Measurements from ENCODE around the gene COL24A1. TPM values are rescaled to one million over a fixed set of nuclear protein-coding genes. Genes with fewer than 3 reads are reported as not detected.

Gene COL24A1
- total and polyA plus RNA-seq, 2 of the 13 experiments (the other 11 are each of a cell fraction or from before 2014, with no cell fraction given): 0.04 to 0.13 TPM

GRCh38 chr1:86201311-86201710 lies 44.7 kb upstream of the COL24A1 start:
- no peaks in the 10 kb centered on the region for H4K20me1 ChIP-seq (ENCODE audit: insufficient read depth, low read length)
- no peak overlapping the region for H3K4me3 ChIP-seq (replicated peaks in 1 of 3; ENCODE audit: insufficient read depth in 1 of 3, low read depth in 2 of 3, low read length in 3 of 3)
- H3K36me3 ChIP-seq (replicated peaks in 1 of 2; ENCODE audit: control insufficient read depth in 1 of 2, insufficient read depth in 2 of 2, low read length in 2 of 2): no peaks in the 10 kb centered on the region
- ATAC-seq (no peak), DNase-seq (ENCODE audit: low spot score) (no peak), FAIRE-seq (no peak)
- H3K9ac ChIP-seq (ENCODE audit: insufficient read depth, low read depth, low read length): no peak overlapping the region
- no peak overlapping the region for H3K27ac ChIP-seq (ENCODE audit: extremely low read length, insufficient read depth, low read length)
- intact Hi-C loops (cut with micrococcal nuclease; ENCODE audit: unreplicated experiment) (no loop called here), in situ Hi-C loops (cut with HindIII; ENCODE audit: extremely low pct_ligation_motif_present, low pct_unique_long_range_greater_than_20kb) (no loop called here)
- WGBS (ENCODE audit: low lambda C conversion rate): 23% methylated on average over 2 of the region's 2 CpGs
- TF ChIP-seq CREB1 (IDR thresholded peaks at IDR 0.05) (peak; percentile 30; the same call in 1 of the 2 replicates), CREB1 (CRISPR knock-in tag; IDR thresholded peaks at IDR 0.05) (no peak), ZNF33B (CRISPR knock-in tag; IDR thresholded peaks at IDR 0.05) (no peak), ATF7 (IDR thresholded peaks at IDR 0.05) (peak; percentile 73), ATF7 (CRISPR knock-in tag; IDR thresholded peaks at IDR 0.05) (no peak), ASH2L (IDR thresholded peaks at IDR 0.05; ENCODE audit: insufficient read length, low read depth, low read length) (no peak), ZNF253 (CRISPR knock-in tag; IDR thresholded peaks at IDR 0.05; ENCODE audit: borderline replicate concordance) (no peak), RAD51 (IDR thresholded peaks at IDR 0.05; ENCODE audit: borderline replicate concordance) (no peak)
- CTCF ChIA-PET (ENCODE audit: low intra/inter-chr PET ratio, low total read pairs): no interaction called here
- H3K79me2 ChIP-seq (ENCODE audit: insufficient read depth, low read length): no peaks in the 10 kb centered on the region
- no peaks in the 10 kb centered on the region for H3K4me1 ChIP-seq (ENCODE audit: insufficient read depth, low read length)
- H3K9me3 ChIP-seq (ENCODE audit: low read length): no peaks in the 10 kb centered on the region
- POLR2A ChIA-PET: no interaction called here
- no peak overlapping the region for H3K4me2 ChIP-seq (ENCODE audit: low read depth, low read length)
- H2AFZ ChIP-seq (ENCODE audit: low read length): no peak overlapping the region
- no peaks in the 10 kb centered on the region for H3K27me3 ChIP-seq (ENCODE audit: control insufficient read depth in 1 of 2, insufficient read depth in 2 of 2, low read length in 2 of 2)
- no TSS peak for BruUV-seq (replicated peaks)

- Histone ChIP-seq H2AFZ (ENCODE audit: low read length) (no peak overlapping the region), H3K4me1 (ENCODE audit: insufficient read depth, low read length) (no peaks in the 10 kb centered on the region), H3K27me3 (ENCODE audit: control insufficient read depth in 1 of 2, insufficient read depth in 2 of 2, low read length in 2 of 2) (no peaks in the 10 kb centered on the region), H3K79me2 (ENCODE audit: insufficient read depth, low read length) (no peaks in the 10 kb centered on the region), H3K9me3 (ENCODE audit: low read length) (no peaks in the 10 kb centered on the region), H3K9ac (ENCODE audit: insufficient read depth, low read depth, low read length) (no peak overlapping the region), H4K20me1 (ENCODE audit: insufficient read depth, low read length) (no peaks in the 10 kb centered on the region), H3K27ac (ENCODE audit: extremely low read length, insufficient read depth, low read length) (no peak overlapping the region), H3K36me3 (replicated peaks in 1 of 2; ENCODE audit: control insufficient read depth in 1 of 2, insufficient read depth in 2 of 2, low read length in 2 of 2) (no peaks in the 10 kb centered on the region), H3K4me3 (replicated peaks in 1 of 3; ENCODE audit: insufficient read depth in 1 of 3, low read depth in 2 of 3, low read length in 3 of 3) (no peak overlapping the region), H3K4me2 (ENCODE audit: low read depth, low read length) (no peak overlapping the region)
- DNase-seq (ENCODE audit: low spot score) (no peak), ATAC-seq (no peak), FAIRE-seq (no peak)
- ChIA-PET POLR2A (no interaction called here), CTCF (ENCODE audit: low intra/inter-chr PET ratio, low total read pairs) (no interaction called here)
- BruUV-seq (replicated peaks): no TSS peak
- intact Hi-C loops (cut with micrococcal nuclease; ENCODE audit: unreplicated experiment): no loop called here
- WGBS (ENCODE audit: low lambda C conversion rate): 3% methylated on average over 8 of the region's 8 CpGs
- in situ Hi-C loops (cut with HindIII; ENCODE audit: extremely low pct_ligation_motif_present, low pct_unique_long_range_greater_than_20kb): no loop called here
- TF ChIP-seq ZNF513 (CRISPR knock-in tag; conservative IDR thresholded peaks at IDR 0.05) (no peak), ZBTB34 (CRISPR knock-in tag; IDR thresholded peaks at IDR 0.05) (no peak), PPARG (CRISPR knock-in tag; conservative IDR thresholded peaks at IDR 0.05) (no peak), FOXC1 (CRISPR knock-in tag; IDR thresholded peaks at IDR 0.05; ENCODE audit: borderline replicate concordance) (no peak), TERF1 (CRISPR knock-in tag; IDR thresholded peaks at IDR 0.05) (no peak), ZNF83 (CRISPR knock-in tag; IDR thresholded peaks at IDR 0.05; ENCODE audit: borderline replicate concordance) (no peak), ZFP37 (CRISPR knock-in tag; IDR thresholded peaks at IDR 0.05; ENCODE audit: borderline replicate concordance) (no peak), ZNF780A (CRISPR knock-in tag; IDR thresholded peaks at IDR 0.05) (no peak), HMG20A (CRISPR knock-in tag; IDR thresholded peaks at IDR 0.05; ENCODE audit: borderline replicate concordance) (no peak), NPAS2 (CRISPR knock-in tag; IDR thresholded peaks at IDR 0.05; ENCODE audit: borderline replicate concordance) (no peak)
These were observed 44.3 kb upstream of the COL24A1 start for GRCh38 chr1:86200901-86201300.
